ENCODE results near the gene HMGCL.

The HMGCL gene

DNA sequence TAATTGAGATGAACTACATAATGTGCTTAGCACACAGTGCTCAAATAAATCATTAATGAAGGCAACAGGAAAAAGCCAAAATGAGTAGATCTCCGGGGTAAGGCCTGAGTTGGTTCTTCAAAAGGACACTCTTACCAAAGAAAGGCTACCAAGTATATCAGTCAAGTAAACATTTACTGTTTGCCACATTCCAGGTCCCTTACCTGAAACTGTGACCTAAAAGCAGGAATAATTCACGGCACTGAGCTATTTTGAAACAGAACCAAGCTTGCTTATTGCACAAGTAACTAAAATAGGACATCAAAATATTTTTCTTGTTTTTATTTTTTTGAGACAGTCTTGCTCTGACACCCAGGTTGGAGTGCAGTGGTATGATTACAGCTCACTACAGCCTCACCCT is 49.0 kb downstream of the HMGCL start:
- Histone ChIP-seq H3K36me3 (replicated peaks; ENCODE audit: low read depth, low read length) (peaks cover 2% of the 10 kb centered on the region), H3K27ac (ENCODE audit: low read length) (no peak overlapping the region), H3K27me3 (ENCODE audit: low read depth, low read length) (no peaks in the 10 kb centered on the region), H2AFZ (ENCODE audit: low read depth, low read length) (no peak overlapping the region), H4K20me1 (ENCODE audit: insufficient read depth, low read length) (peaks cover 7% of the 10 kb centered on the region; the same call in 1 of the 2 replicates), H3K4me2 (ENCODE audit: low read length) (no peak overlapping the region), H3K9me3 (ENCODE audit: insufficient read depth, low read length) (no peaks in the 10 kb centered on the region), H3K4me3 (ENCODE audit: low read length) (no peak overlapping the region), H3K4me1 (ENCODE audit: low read length) (peaks cover 8% of the 10 kb centered on the region), H3K79me2 (ENCODE audit: low read length) (peaks cover 37% of the 10 kb centered on the region), H3K9ac (ENCODE audit: low read length) (no peak overlapping the region)
- TF ChIP-seq CTCF (IDR thresholded peaks at IDR 0.05; ENCODE audit: low read depth, low read length) (no peak), EZH2phosphoT487 (IDR thresholded peaks at IDR 0.05; ENCODE audit: low read depth) (no peak)

GRCh38 chr1:23774174-23774880 is 50.9 kb downstream of the HMGCL start:
- no peak overlapping the region for H3K27ac ChIP-seq (ENCODE audit: low read length)
- TF ChIP-seq EZH2phosphoT487 (IDR thresholded peaks at IDR 0.05; ENCODE audit: low read depth) = no peak
- TF ChIP-seq CTCF (IDR thresholded peaks at IDR 0.05; ENCODE audit: low read depth, low read length) = no peak
- H3K4me2 ChIP-seq (ENCODE audit: low read length) = no peak overlapping the region
- no peaks in the 10 kb centered on the region for H3K36me3 ChIP-seq (replicated peaks; ENCODE audit: low read depth, low read length)
- peaks cover 21% of the 10 kb centered on the region for H3K79me2 ChIP-seq (ENCODE audit: low read length)
- H3K9ac ChIP-seq (ENCODE audit: low read length) = no peak overlapping the region
- no peak overlapping the region for H3K4me3 ChIP-seq (ENCODE audit: low read length)
- peaks cover 3% of the 10 kb centered on the region for H3K4me1 ChIP-seq (ENCODE audit: low read length)
- no peaks in the 10 kb centered on the region for H3K9me3 ChIP-seq (ENCODE audit: insufficient read depth, low read length)
- H4K20me1 ChIP-seq (ENCODE audit: insufficient read depth, low read length) = peaks cover 5% of the 10 kb centered on the region; the same call in 1 of the 2 replicates
- H2AFZ ChIP-seq (ENCODE audit: low read depth, low read length) = no peak overlapping the region
- H3K27me3 ChIP-seq (ENCODE audit: low read depth, low read length) = no peaks in the 10 kb centered on the region

DNA sequence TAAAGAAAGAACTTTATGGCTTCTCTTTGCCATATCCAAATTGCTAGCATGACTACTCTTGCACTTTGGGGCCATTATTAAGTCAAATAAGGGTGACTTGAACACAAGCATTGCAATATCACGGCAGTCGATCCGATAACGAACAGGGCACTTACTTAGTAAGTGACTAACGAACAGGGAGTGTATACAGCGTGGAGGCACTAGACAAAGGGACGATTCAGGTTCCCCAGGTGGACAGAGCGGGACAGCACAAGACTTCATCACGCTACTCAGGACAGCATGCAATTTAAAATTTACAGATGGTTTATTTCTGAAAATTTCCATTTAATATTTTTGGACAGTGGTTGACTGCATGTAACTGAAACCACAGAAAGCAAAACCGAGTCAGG is 52.4 kb downstream of the HMGCL start:
- Histone ChIP-seq H3K9me3 (ENCODE audit: insufficient read depth, low read length) (no peaks in the 10 kb centered on the region), H3K9ac (ENCODE audit: low read length) (no peak overlapping the region), H4K20me1 (ENCODE audit: insufficient read depth, low read length) (no peaks in the 10 kb centered on the region), H2AFZ (ENCODE audit: low read depth, low read length) (no peak overlapping the region), H3K36me3 (replicated peaks; ENCODE audit: low read depth, low read length) (no peaks in the 10 kb centered on the region), H3K4me3 (ENCODE audit: low read length) (no peak overlapping the region), H3K27ac (ENCODE audit: low read length) (no peak overlapping the region), H3K4me2 (ENCODE audit: low read length) (no peak overlapping the region), H3K79me2 (ENCODE audit: low read length) (peaks cover 8% of the 10 kb centered on the region), H3K4me1 (ENCODE audit: low read length) (no peaks in the 10 kb centered on the region), H3K27me3 (ENCODE audit: low read depth, low read length) (no peaks in the 10 kb centered on the region)
- no peak for TF ChIP-seq EZH2phosphoT487 (IDR thresholded peaks at IDR 0.05; ENCODE audit: low read depth)
- TF ChIP-seq CTCF (IDR thresholded peaks at IDR 0.05; ENCODE audit: low read depth, low read length) = no peak

GRCh38 chr1:23772049-23772853 is 53.0 kb downstream of the HMGCL start:
- Histone ChIP-seq H2AFZ (ENCODE audit: low read depth, low read length) (no peak overlapping the region), H3K9ac (ENCODE audit: low read length) (no peak overlapping the region), H3K27me3 (ENCODE audit: low read depth, low read length) (no peaks in the 10 kb centered on the region), H4K20me1 (ENCODE audit: insufficient read depth, low read length) (no peaks in the 10 kb centered on the region), H3K4me3 (ENCODE audit: low read length) (no peak overlapping the region), H3K36me3 (replicated peaks; ENCODE audit: low read depth, low read length) (no peaks in the 10 kb centered on the region), H3K27ac (ENCODE audit: low read length) (no peak overlapping the region), H3K79me2 (ENCODE audit: low read length) (peaks cover 2% of the 10 kb centered on the region; the same call in 1 of the 2 replicates), H3K9me3 (ENCODE audit: insufficient read depth, low read length) (no peaks in the 10 kb centered on the region), H3K4me1 (ENCODE audit: low read length) (no peaks in the 10 kb centered on the region), H3K4me2 (ENCODE audit: low read length) (peak overlapping the region; percentile 69)
- TF ChIP-seq CTCF (IDR thresholded peaks at IDR 0.05; ENCODE audit: low read depth, low read length) = peak; percentile 86
- no peak for TF ChIP-seq EZH2phosphoT487 (IDR thresholded peaks at IDR 0.05; ENCODE audit: low read depth)
